CD4-positive, alpha-beta T cell treated with Interleukin-17A for 1 hour (primary cell): ENCODE data around the gene SFMBT2.

Experiments
- DNase-seq: peaks from one replicate; pipeline ENCODE4 v3.0.0-alpha.2; 2020

SFMBT2 gene

GRCh38 chr10:7170626-7171322 is 240.1 kb downstream of the SFMBT2 start:
- DNase-seq = no peak

GRCh38 chr10:7168414-7168813 is 242.4 kb downstream of the SFMBT2 start:
- no peak for DNase-seq

GRCh38 chr10:7165500-7166177 is 245.2 kb downstream of the SFMBT2 start:
- no peak for DNase-seq

GRCh38 chr10:7164955-7165354 is 245.9 kb downstream of the SFMBT2 start:
- no peak for DNase-seq

- no peak for DNase-seq
Observed at GRCh38 chr10:7162331-7162730, 248.5 kb downstream of the SFMBT2 start.

- no peak for DNase-seq
Observed at GRCh38 chr10:7161484-7162250, 249.2 kb downstream of the SFMBT2 start.

- no peak for DNase-seq
Observed at GRCh38 chr10:7159928-7160327, 250.9 kb downstream of the SFMBT2 start.

GRCh38 chr10:7159517-7159916 is 251.3 kb downstream of the SFMBT2 start:
- peak; percentile 23 for DNase-seq

GRCh38 chr10:7157091-7157490 is 253.7 kb downstream of the SFMBT2 start:
- DNase-seq = no peak

GRCh38 chr10:7153750-7154149 is 257.1 kb downstream of the SFMBT2 start:
- DNase-seq = no peak

- DNase-seq = no peak
Observed at GRCh38 chr10:7152982-7153381, 257.9 kb downstream of the SFMBT2 start.

GRCh38 chr10:7152341-7152740 is 258.5 kb downstream of the SFMBT2 start:
- no peak for DNase-seq

- no peak for DNase-seq
Observed at GRCh38 chr10:7151538-7151937, 259.3 kb downstream of the SFMBT2 start.

- no peak for DNase-seq
Observed at GRCh38 chr10:7150349-7150748, 260.5 kb downstream of the SFMBT2 start.

- DNase-seq = no peak
Observed at GRCh38 chr10:7146189-7146588, 264.6 kb downstream of the SFMBT2 start.

- no peak for DNase-seq
Observed at GRCh38 chr10:7136016-7136415, 274.8 kb downstream of the SFMBT2 start.

GRCh38 chr10:7135188-7135587 is 275.6 kb downstream of the SFMBT2 start:
- DNase-seq = no peak

GRCh38 chr10:7134448-7134847 is 276.4 kb downstream of the SFMBT2 start:
- DNase-seq = no peak

GRCh38 chr10:7133958-7134357 is 276.9 kb downstream of the SFMBT2 start:
- no peak for DNase-seq

- no peak for DNase-seq
Observed at GRCh38 chr10:7133278-7133677, 277.6 kb downstream of the SFMBT2 start.

GRCh38 chr10:7130191-7130911 is 280.5 kb downstream of the SFMBT2 start:
- no peak for DNase-seq

- no peak for DNase-seq
Observed at GRCh38 chr10:7123774-7124173, 287.1 kb downstream of the SFMBT2 start.

- no peak for DNase-seq
Observed at GRCh38 chr10:7122561-7122960, 288.3 kb downstream of the SFMBT2 start.
